ENCODE measurements around the gene TP53BP1.

TP53BP1 gene

GRCh38 chr15:43439268-43439667, 53.7 kb downstream of the TP53BP1 start:
- Histone ChIP-seq H3K4me1 (ENCODE audit: control insufficient read depth in 2 of 2, insufficient read depth in 1 of 2, low read depth in 1 of 2, low read length in 2 of 2) (peaks cover 0 to 7% of the 10 kb centered on the region in 2 donors), H4K8ac (ENCODE audit: low read depth, low read length) (no peak overlapping the region), H3K23ac (ENCODE audit: low read depth, low read length, poor library complexity) (peak overlapping the region; percentile 65), H2AFZ (ENCODE audit: low read length) (no peak overlapping the region), H2AK5ac (ENCODE audit: low read depth, low read length) (no peak overlapping the region), H2BK15ac (ENCODE audit: low read length) (no peak overlapping the region), H2BK12ac (ENCODE audit: low read length) (no peak overlapping the region), H4K91ac (ENCODE audit: low read depth, low read length, poor library complexity) (no peak overlapping the region), H3K9ac (ENCODE audit: low read depth, low read length, poor library complexity) (no peak overlapping the region), H3K79me1 (ENCODE audit: low read depth, low read length) (peaks cover 5% of the 10 kb centered on the region), H3K36me3 (replicated peaks in 1 of 2; ENCODE audit: control insufficient read depth in 2 of 2, insufficient read depth in 2 of 2, low read length in 2 of 2) (peaks cover 17 to 87% of the 10 kb centered on the region in 2 donors), H3K4me2 (ENCODE audit: insufficient read depth, low read length, poor library complexity, severe bottlenecking) (no peak overlapping the region), H3K27me3 (ENCODE audit: control insufficient read depth in 3 of 3, insufficient read depth in 3 of 3, low read depth in 1 of 3, low read length in 3 of 3) (no peaks in the 10 kb centered on the region), H2BK5ac (ENCODE audit: low read length) (no peak overlapping the region), H3K18ac (ENCODE audit: low read length) (no peak overlapping the region), H2BK120ac (ENCODE audit: low read depth, low read length) (no peak overlapping the region), H3K27ac (replicated peaks; ENCODE audit: low read length) (no peak overlapping the region), H3K4me3 (ENCODE audit: low read length in 2 of 2) (no peak overlapping the region), H3K9me3 (replicated peaks in 1 of 2; ENCODE audit: control insufficient read depth in 2 of 2, insufficient read depth in 1 of 2, low read depth in 1 of 2, low read length in 2 of 2) (peaks cover 0 to 6% of the 10 kb centered on the region in 2 donors), H3K4ac (ENCODE audit: low read length) (no peak overlapping the region), H3K14ac (ENCODE audit: low read length) (no peak overlapping the region)
- no peak for DNase-seq (ENCODE audit: low spot score)
- no CpG with 5 or more reads among the region's 3 CpGs for WGBS, 2 donors (ENCODE audit: extremely low coverage in 2 of 2, insufficient read length in 2 of 2, insufficient replicate concordance in 1 of 2)

DNA sequence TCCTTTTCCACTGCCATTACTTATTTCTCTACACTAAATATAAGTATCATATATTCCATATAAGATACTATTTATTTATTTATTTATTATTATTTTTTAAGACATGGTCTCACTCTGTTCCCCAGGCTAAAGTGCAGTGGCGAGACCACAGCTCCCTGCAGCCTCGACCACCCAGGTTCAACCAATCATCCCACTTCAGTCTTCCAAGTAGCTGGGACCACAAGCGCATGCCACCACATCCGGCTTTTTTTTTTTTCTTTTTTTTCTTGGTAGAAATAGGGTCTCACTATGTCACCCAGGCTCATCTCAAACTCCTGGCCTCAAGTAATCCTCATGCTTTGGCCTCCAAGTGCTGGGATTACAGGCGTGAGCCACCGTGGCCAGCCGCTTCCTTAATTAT, 56.6 kb downstream of the TP53BP1 start:
- Histone ChIP-seq H4K8ac (ENCODE audit: low read depth, low read length) (no peak overlapping the region), H3K18ac (ENCODE audit: low read length) (no peak overlapping the region), H2BK15ac (ENCODE audit: low read length) (no peak overlapping the region), H2AFZ (ENCODE audit: low read length) (no peak overlapping the region), H2AK5ac (ENCODE audit: low read depth, low read length) (no peak overlapping the region), H3K9me3 (replicated peaks in 1 of 2; ENCODE audit: control insufficient read depth in 2 of 2, insufficient read depth in 1 of 2, low read depth in 1 of 2, low read length in 2 of 2) (peaks cover 0 to 6% of the 10 kb centered on the region in 2 donors), H3K4me1 (ENCODE audit: control insufficient read depth in 2 of 2, insufficient read depth in 1 of 2, low read depth in 1 of 2, low read length in 2 of 2) (peaks cover 0 to 6% of the 10 kb centered on the region in 2 donors), H3K36me3 (replicated peaks in 1 of 2; ENCODE audit: control insufficient read depth in 2 of 2, insufficient read depth in 2 of 2, low read length in 2 of 2) (peaks cover 22 to 98% of the 10 kb centered on the region in 2 donors), H3K4ac (ENCODE audit: low read length) (no peak overlapping the region), H3K27ac (replicated peaks; ENCODE audit: low read length) (no peak overlapping the region), H2BK120ac (ENCODE audit: low read depth, low read length) (no peak overlapping the region), H3K23ac (ENCODE audit: low read depth, low read length, poor library complexity) (no peak overlapping the region), H2BK5ac (ENCODE audit: low read length) (no peak overlapping the region), H2BK12ac (ENCODE audit: low read length) (no peak overlapping the region), H3K27me3 (ENCODE audit: control insufficient read depth in 3 of 3, insufficient read depth in 3 of 3, low read depth in 1 of 3, low read length in 3 of 3) (no peaks in the 10 kb centered on the region), H3K14ac (ENCODE audit: low read length) (no peak overlapping the region), H3K9ac (ENCODE audit: low read depth, low read length, poor library complexity) (no peak overlapping the region), H3K4me3 (ENCODE audit: low read length in 2 of 2) (no peak overlapping the region), H3K79me1 (ENCODE audit: low read depth, low read length) (peaks cover 5% of the 10 kb centered on the region), H3K4me2 (ENCODE audit: insufficient read depth, low read length, poor library complexity, severe bottlenecking) (no peak overlapping the region), H4K91ac (ENCODE audit: low read depth, low read length, poor library complexity) (no peak overlapping the region)
- DNase-seq (ENCODE audit: low spot score), result no peak
- WGBS, 2 donors (ENCODE audit: extremely low coverage in 2 of 2, insufficient read length in 2 of 2, insufficient replicate concordance in 1 of 2), result no CpG with 5 or more reads among the region's 7 CpGs

GRCh38 chr15:43434446-43434845, 58.5 kb downstream of the TP53BP1 start:
- Histone ChIP-seq H4K8ac (ENCODE audit: low read depth, low read length) (no peak overlapping the region), H2BK12ac (ENCODE audit: low read length) (no peak overlapping the region), H3K9ac (ENCODE audit: low read depth, low read length, poor library complexity) (no peak overlapping the region), H3K27me3 (ENCODE audit: control insufficient read depth in 3 of 3, insufficient read depth in 3 of 3, low read depth in 1 of 3, low read length in 3 of 3) (no peaks in the 10 kb centered on the region), H3K18ac (ENCODE audit: low read length) (no peak overlapping the region), H4K91ac (ENCODE audit: low read depth, low read length, poor library complexity) (no peak overlapping the region), H3K27ac (replicated peaks; ENCODE audit: low read length) (no peak overlapping the region), H3K36me3 (replicated peaks in 1 of 2; ENCODE audit: control insufficient read depth in 2 of 2, insufficient read depth in 2 of 2, low read length in 2 of 2) (peaks cover 20 to 99% of the 10 kb centered on the region in 2 donors), H3K79me1 (ENCODE audit: low read depth, low read length) (peaks cover 5% of the 10 kb centered on the region), H3K4me1 (ENCODE audit: control insufficient read depth in 2 of 2, insufficient read depth in 1 of 2, low read depth in 1 of 2, low read length in 2 of 2) (no peaks in the 10 kb centered on the region), H3K23ac (ENCODE audit: low read depth, low read length, poor library complexity) (no peak overlapping the region), H3K14ac (ENCODE audit: low read length) (no peak overlapping the region), H2BK15ac (ENCODE audit: low read length) (no peak overlapping the region), H3K4ac (ENCODE audit: low read length) (no peak overlapping the region), H3K4me3 (ENCODE audit: low read length in 2 of 2) (no peak overlapping the region), H3K9me3 (replicated peaks in 1 of 2; ENCODE audit: control insufficient read depth in 2 of 2, insufficient read depth in 1 of 2, low read depth in 1 of 2, low read length in 2 of 2) (peaks cover 0 to 6% of the 10 kb centered on the region in 2 donors), H2BK120ac (ENCODE audit: low read depth, low read length) (no peak overlapping the region), H2AFZ (ENCODE audit: low read length) (no peak overlapping the region), H3K4me2 (ENCODE audit: insufficient read depth, low read length, poor library complexity, severe bottlenecking) (no peak overlapping the region), H2BK5ac (ENCODE audit: low read length) (no peak overlapping the region), H2AK5ac (ENCODE audit: low read depth, low read length) (no peak overlapping the region)
- DNase-seq (ENCODE audit: low spot score), result no peak

DNA sequence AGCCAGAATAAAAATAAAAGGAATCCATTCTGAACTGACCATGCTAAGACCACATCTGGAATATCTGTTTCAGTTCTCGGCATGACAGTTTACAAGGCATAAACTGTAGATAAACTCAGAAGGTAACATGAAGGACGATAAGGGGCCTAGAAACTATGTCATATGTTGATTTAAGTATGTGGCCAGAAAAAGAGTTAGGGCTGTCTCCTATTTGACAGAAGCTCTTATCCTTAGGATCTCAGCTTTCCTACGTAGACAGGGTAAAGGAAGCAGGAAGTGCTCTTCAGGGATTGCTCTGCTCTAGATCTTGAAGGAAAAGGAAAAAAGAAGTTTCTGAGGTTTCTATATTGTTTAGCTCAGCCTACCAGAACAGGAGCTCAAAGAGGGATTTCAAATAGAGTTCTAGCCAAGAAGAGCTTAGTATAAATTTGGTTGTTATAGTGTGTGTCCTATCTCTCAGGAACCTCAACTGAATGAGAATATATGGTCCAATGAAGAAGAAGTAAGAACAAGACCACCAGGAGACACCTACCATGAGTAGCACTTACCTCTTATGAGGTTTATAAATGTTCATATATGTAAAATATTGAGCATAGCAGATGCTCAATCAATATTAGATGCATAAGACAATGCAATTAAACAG, 59.2 kb downstream of the TP53BP1 start:
- no peak overlapping the region for H3K27ac ChIP-seq (replicated peaks; ENCODE audit: low read length)
- H3K4ac ChIP-seq (ENCODE audit: low read length), result no peak overlapping the region
- H4K8ac ChIP-seq (ENCODE audit: low read depth, low read length), result no peak overlapping the region
- H3K23ac ChIP-seq (ENCODE audit: low read depth, low read length, poor library complexity), result no peak overlapping the region
- H2BK5ac ChIP-seq (ENCODE audit: low read length), result no peak overlapping the region
- no peak overlapping the region for H3K4me2 ChIP-seq (ENCODE audit: insufficient read depth, low read length, poor library complexity, severe bottlenecking)
- H2AK5ac ChIP-seq (ENCODE audit: low read depth, low read length), result no peak overlapping the region
- no peak overlapping the region for H2BK12ac ChIP-seq (ENCODE audit: low read length)
- H3K18ac ChIP-seq (ENCODE audit: low read length), result no peak overlapping the region
- WGBS, 2 donors (ENCODE audit: extremely low coverage in 2 of 2, insufficient read length in 2 of 2, insufficient replicate concordance in 1 of 2), result no CpG with 5 or more reads among the region's 3 CpGs
- H3K79me1 ChIP-seq (ENCODE audit: low read depth, low read length), result peaks cover 2% of the 10 kb centered on the region
- DNase-seq (ENCODE audit: low spot score), result no peak
- no peak overlapping the region for H2BK15ac ChIP-seq (ENCODE audit: low read length)
- H3K4me1 ChIP-seq (ENCODE audit: control insufficient read depth in 2 of 2, insufficient read depth in 1 of 2, low read depth in 1 of 2, low read length in 2 of 2), result no peaks in the 10 kb centered on the region
- peaks cover 18 to 99% of the 10 kb centered on the region in 2 donors for H3K36me3 ChIP-seq (replicated peaks in 1 of 2; ENCODE audit: control insufficient read depth in 2 of 2, insufficient read depth in 2 of 2, low read length in 2 of 2)
- H3K9ac ChIP-seq (ENCODE audit: low read depth, low read length, poor library complexity), result no peak overlapping the region
- no peak overlapping the region for H4K91ac ChIP-seq (ENCODE audit: low read depth, low read length, poor library complexity)
- no peak overlapping the region for H3K14ac ChIP-seq (ENCODE audit: low read length)
- peaks cover 0 to 6% of the 10 kb centered on the region in 2 donors for H3K9me3 ChIP-seq (replicated peaks in 1 of 2; ENCODE audit: control insufficient read depth in 2 of 2, insufficient read depth in 1 of 2, low read depth in 1 of 2, low read length in 2 of 2)
- no peak overlapping the region for H2AFZ ChIP-seq (ENCODE audit: low read length)
- H3K4me3 ChIP-seq (ENCODE audit: low read length in 2 of 2), result no peak overlapping the region
- no peak overlapping the region for H2BK120ac ChIP-seq (ENCODE audit: low read depth, low read length)
- H3K27me3 ChIP-seq (ENCODE audit: control insufficient read depth in 3 of 3, insufficient read depth in 3 of 3, low read depth in 1 of 3, low read length in 3 of 3), result no peaks in the 10 kb centered on the region
